H9 (cell line): ENCODE results near the gene BANP. TPM values are rescaled to one million over a fixed set of nuclear protein-coding genes. Genes with fewer than 3 reads are reported as not detected.

ENCODE experiments used
- DNase-seq: peaks from one replicate; pipeline ENCODE4 v3.0.0-alpha.2; 2017
- H2AFZ ChIP-seq: one replicate; pipeline ENCODE4 v1.6.1; 2013; ENCODE audit warnings: mild to moderate bottlenecking, low read length, control low read depth, moderate library complexity
- H2AK5ac ChIP-seq: 2 replicates; pipeline ENCODE4 v1.6.1; 2013; ENCODE audit warnings: low read length, control low read depth, mixed read lengths; ENCODE audit not compliant: insufficient read length
- H2BK120ac ChIP-seq: one replicate; pipeline ENCODE4 v1.6.1; 2013; ENCODE audit warnings: low read depth, mild to moderate bottlenecking, low read length, control low read depth, inconsistent platforms; ENCODE audit not compliant: poor library complexity, severe bottlenecking
- H2BK12ac ChIP-seq: 2 replicates; pipeline ENCODE4 v1.6.1; 2013; ENCODE audit warnings: low read length, control low read depth, mixed read lengths, low read depth; ENCODE audit not compliant: insufficient read length
- H2BK15ac ChIP-seq: 2 replicates; pipeline ENCODE4 v1.6.1; 2013; ENCODE audit warnings: low read depth, low read length, control low read depth
- H2BK20ac ChIP-seq: one replicate; pipeline ENCODE4 v1.6.1; 2013; ENCODE audit warnings: low read depth, mild to moderate bottlenecking, low read length, control low read depth, inconsistent platforms; ENCODE audit not compliant: poor library complexity, severe bottlenecking
- H2BK5ac ChIP-seq: 2 replicates; pipeline ENCODE4 v1.6.1; 2013; ENCODE audit warnings: low read length, control low read depth, mixed read lengths; ENCODE audit not compliant: insufficient read length
- H3K14ac ChIP-seq: 2 replicates; pipeline ENCODE4 v1.6.1; 2013; ENCODE audit warnings: low read length, control low read depth; ENCODE audit not compliant: insufficient read depth
- H3K18ac ChIP-seq: 2 replicates; pipeline ENCODE4 v1.6.1; 2013; ENCODE audit warnings: low read depth, mild to moderate bottlenecking, mixed read lengths, low read length, control low read depth; ENCODE audit not compliant: insufficient read length
- H3K23ac ChIP-seq: 2 replicates; pipeline ENCODE4 v1.6.1; 2013; ENCODE audit warnings: low read length, control low read depth, mixed read lengths, low read depth; ENCODE audit not compliant: insufficient read length
- H3K23me2 ChIP-seq: 2 replicates; pipeline ENCODE4 v1.6.1; 2013; ENCODE audit warnings: low read depth, mild to moderate bottlenecking, mixed read lengths, low read length, control low read depth; ENCODE audit not compliant: insufficient read length, poor library complexity, severe bottlenecking
- H3K27ac ChIP-seq: 2 replicates; pipeline ENCODE4 v1.5.1; 2013; ENCODE audit warnings: low read length, control low read depth, mixed read lengths, low read depth; ENCODE audit not compliant: insufficient read length
- H3K27me3 ChIP-seq: 2 replicates; pipeline ENCODE4 v1.6.1; 2013; ENCODE audit warnings: low read length, control low read depth, inconsistent platforms; ENCODE audit not compliant: insufficient read depth
- H3K4ac ChIP-seq: 2 replicates; pipeline ENCODE4 v1.6.1; 2013; ENCODE audit warnings: low read depth, mild to moderate bottlenecking, control low read depth, inconsistent platforms, low read length, moderate library complexity
- H3K4me1 ChIP-seq: 2 replicates; pipeline ENCODE4 v1.6.1; 2013; ENCODE audit warnings: low read length, control low read depth, inconsistent platforms; ENCODE audit not compliant: insufficient read depth
- H3K4me2 ChIP-seq: 2 replicates; pipeline ENCODE4 v1.6.1; 2013; ENCODE audit warnings: low read length, control low read depth, mixed read lengths; ENCODE audit not compliant: insufficient read length, insufficient read depth
- H3K56ac ChIP-seq: 2 replicates; pipeline ENCODE4 v1.6.1; 2013; ENCODE audit warnings: low read depth, mild to moderate bottlenecking, mixed read lengths, low read length, control low read depth; ENCODE audit not compliant: insufficient read length
- H3K79me1 ChIP-seq: 2 replicates; pipeline ENCODE4 v1.6.1; 2013; ENCODE audit warnings: low read depth, mild to moderate bottlenecking, moderate library complexity, low read length, control low read depth, inconsistent platforms; ENCODE audit not compliant: insufficient read depth, poor library complexity, severe bottlenecking
- H3K79me2 ChIP-seq: 2 replicates; pipeline ENCODE4 v1.6.1; 2013; ENCODE audit warnings: low read length, control low read depth, inconsistent platforms; ENCODE audit not compliant: insufficient read depth
- H3K9ac ChIP-seq: 2 replicates; pipeline ENCODE4 v1.6.1; 2013; ENCODE audit warnings: low read length, control low read depth, mixed read lengths; ENCODE audit not compliant: insufficient read length; ENCODE audit errors: extremely low read depth
- H3K9me3 ChIP-seq: one replicate; pipeline ENCODE4 v1.6.1; 2013; ENCODE audit warnings: low read depth, low read length, inconsistent platforms; ENCODE audit not compliant: control insufficient read depth
- H3T11ph ChIP-seq: one replicate; pipeline ENCODE4 v1.6.1; 2013; ENCODE audit warnings: mild to moderate bottlenecking, low read length, control low read depth, inconsistent platforms
- H4K20me1 ChIP-seq: one replicate; pipeline ENCODE4 v1.6.1; 2013; ENCODE audit not compliant: control insufficient read depth, insufficient read length, insufficient read depth
- H4K5ac ChIP-seq: 2 replicates; pipeline ENCODE4 v1.6.1; 2013; ENCODE audit warnings: low read depth, mild to moderate bottlenecking, mixed read lengths, low read length, control low read depth; ENCODE audit not compliant: insufficient read length
- H4K8ac ChIP-seq: replicated peaks from 2 replicates; pipeline ENCODE4 v1.6.1; 2013; ENCODE audit warnings: low read length, control low read depth, mixed read lengths, low read depth; ENCODE audit not compliant: insufficient read length
- H4K91ac ChIP-seq: 2 replicates; pipeline ENCODE4 v1.6.1; 2013; ENCODE audit warnings: low read depth, mild to moderate bottlenecking, moderate library complexity, mixed read lengths, low read length, control low read depth; ENCODE audit not compliant: insufficient read length
- H3K27ac Mint-ChIP-seq, 3 experiments: 2 replicates in 2 of 3; 3 replicates in 1 of 3; pipeline ENCODE4 v1.8.0; 2020 to 2021; ENCODE audit warnings: mixed read lengths in 3 of 3, mild to moderate bottlenecking in 1 of 3, moderate library complexity in 1 of 3
- H3K27me3 Mint-ChIP-seq: 2 replicates; pipeline ENCODE4 v1.8.0; 2021; ENCODE audit warnings: low read depth, mild to moderate bottlenecking, moderate library complexity, mixed read lengths
- H3K36me3 Mint-ChIP-seq, 3 experiments: 2 replicates in 2 of 3; 3 replicates in 1 of 3; pipeline ENCODE4 v1.8.0; 2020 to 2021; ENCODE audit warnings: low read depth in 3 of 3, mixed read lengths in 3 of 3; ENCODE audit not compliant: insufficient read depth in 1 of 3
- H3K4me1 Mint-ChIP-seq, 2 experiments: 2 replicates each; pipeline ENCODE4 v1.8.0; 2020; ENCODE audit warnings: mixed read lengths in 2 of 2
- H3K4me3 Mint-ChIP-seq, 2 experiments: 2 replicates in 1 of 2; 3 replicates in 1 of 2; pipeline ENCODE4 v1.8.0; 2020 to 2021; ENCODE audit warnings: mild to moderate bottlenecking in 2 of 2, mixed read lengths in 2 of 2, moderate library complexity in 1 of 2
- H3K9me3 Mint-ChIP-seq, 2 experiments: 2 replicates in 1 of 2; 3 replicates in 1 of 2; pipeline ENCODE4 v1.8.0; 2020; ENCODE audit warnings: mild to moderate bottlenecking in 2 of 2, mixed read lengths in 2 of 2, moderate library complexity in 1 of 2
- WGBS: extraction: QIAGEN DNeasy Blood & Tissue Kit; methylation state at CpG from one replicate; pipeline ENCODE4 v1.1.7; 2013; ENCODE audit warnings: missing lambda C conversion rate, low lambda C conversion rate, mixed read lengths; ENCODE audit not compliant: insufficient read length; ENCODE audit errors: extremely low coverage; 5-methylcytosine and 5-hydroxymethylcytosine counted together
- total RNA-seq: library from RNA; stranded (reverse); gene quantifications from 2 replicates; pipeline ENCODE4 v1.2.1, GENCODE V29; 2021
- TF ChIP-seq, protein P1 (sequence below): fragments of 200-600 bp; sonication (generic); conservative IDR thresholded peaks from 3 replicates; pipeline ENCODE4 v1.8.0; 2021; ENCODE audit warnings: antibody characterized with exemption, mild to moderate bottlenecking

BANP gene
- total RNA-seq, 1 experiment from 2014 or later, result 24.9 TPM

DNA sequence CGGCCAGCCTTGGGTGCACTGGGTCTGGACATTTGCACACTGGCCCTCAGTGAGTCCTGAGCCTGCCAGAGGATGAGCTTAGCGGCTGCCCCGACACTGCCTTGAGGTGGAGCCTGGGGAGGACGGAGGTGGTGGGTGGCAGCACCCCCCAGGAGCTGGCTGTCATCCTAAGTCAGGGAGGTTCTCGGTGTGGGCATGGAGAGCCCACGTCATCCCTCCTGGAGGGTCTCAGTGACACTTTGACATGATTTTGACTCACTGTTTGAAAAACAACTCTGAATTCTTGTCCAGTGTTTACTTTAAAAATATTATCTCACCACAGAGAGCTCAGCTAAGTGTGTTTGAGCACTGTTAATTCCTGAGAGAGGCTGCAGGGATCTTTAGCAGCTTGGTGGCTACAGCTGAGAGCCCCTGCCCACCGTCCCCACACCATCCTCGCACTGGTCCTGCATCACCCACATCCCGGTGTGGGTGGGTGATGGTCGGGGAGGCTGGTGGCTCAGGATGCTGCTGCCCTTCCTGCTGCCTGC is 63.1 kb downstream of the BANP start:
- Histone ChIP-seq H2BK15ac (no peak overlapping the region), H3K79me2 (no peaks in the 10 kb centered on the region), H3K14ac (no peak overlapping the region), H3K56ac (no peak overlapping the region), H3K4ac (no peak overlapping the region), H3T11ph (no peak overlapping the region), H3K4me1 (no peaks in the 10 kb centered on the region; the same call in 1 of the 2 replicates), H3K79me1 (no peaks in the 10 kb centered on the region), H3K27ac (no peak overlapping the region), H3K9ac (no peak overlapping the region), H3K4me2 (no peak overlapping the region), H4K8ac (no peak overlapping the region), H3K27me3 (no peaks in the 10 kb centered on the region), H4K20me1 (no peaks in the 10 kb centered on the region), H3K23ac (no peak overlapping the region), H2BK120ac (no peak overlapping the region), H2AK5ac (no peak overlapping the region), H2BK5ac (no peak overlapping the region), H2BK20ac (no peak overlapping the region), H3K18ac (no peak overlapping the region), H4K91ac (no peak overlapping the region), H3K9me3 (peaks cover 4% of the 10 kb centered on the region), H2BK12ac (no peak overlapping the region), H3K23me2 (no peaks in the 10 kb centered on the region), H2AFZ (no peak overlapping the region), H4K5ac (no peak overlapping the region)
- DNase-seq, result no peak
- TF ChIP-seq, protein P1, sequence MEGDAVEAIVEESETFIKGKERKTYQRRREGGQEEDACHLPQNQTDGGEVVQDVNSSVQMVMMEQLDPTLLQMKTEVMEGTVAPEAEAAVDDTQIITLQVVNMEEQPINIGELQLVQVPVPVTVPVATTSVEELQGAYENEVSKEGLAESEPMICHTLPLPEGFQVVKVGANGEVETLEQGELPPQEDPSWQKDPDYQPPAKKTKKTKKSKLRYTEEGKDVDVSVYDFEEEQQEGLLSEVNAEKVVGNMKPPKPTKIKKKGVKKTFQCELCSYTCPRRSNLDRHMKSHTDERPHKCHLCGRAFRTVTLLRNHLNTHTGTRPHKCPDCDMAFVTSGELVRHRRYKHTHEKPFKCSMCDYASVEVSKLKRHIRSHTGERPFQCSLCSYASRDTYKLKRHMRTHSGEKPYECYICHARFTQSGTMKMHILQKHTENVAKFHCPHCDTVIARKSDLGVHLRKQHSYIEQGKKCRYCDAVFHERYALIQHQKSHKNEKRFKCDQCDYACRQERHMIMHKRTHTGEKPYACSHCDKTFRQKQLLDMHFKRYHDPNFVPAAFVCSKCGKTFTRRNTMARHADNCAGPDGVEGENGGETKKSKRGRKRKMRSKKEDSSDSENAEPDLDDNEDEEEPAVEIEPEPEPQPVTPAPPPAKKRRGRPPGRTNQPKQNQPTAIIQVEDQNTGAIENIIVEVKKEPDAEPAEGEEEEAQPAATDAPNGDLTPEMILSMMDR, result no peak
- peaks cover 42 to 49% (median 46%) of the 10 kb centered on the region in 3 experiments for H3K36me3 Mint-ChIP-seq
- peaks cover 14 to 24% of the 10 kb centered on the region in 2 experiments for H3K4me1 Mint-ChIP-seq
- peaks cover 9 to 16% of the 10 kb centered on the region in 2 experiments for H3K9me3 Mint-ChIP-seq
- peak overlapping the region in 2 of 3 experiments; percentile 43 to 88; a peak in 2 of 7 replicates for H3K27ac Mint-ChIP-seq
- H3K4me3 Mint-ChIP-seq, result no peak overlapping the region
- no CpG with 5 or more reads among the region's 10 CpGs for WGBS
- no peaks in the 10 kb centered on the region for H3K27me3 Mint-ChIP-seq
